Measurements from ENCODE around the gene CNTN3. TPM values are rescaled to one million over a fixed set of nuclear protein-coding genes. Genes with fewer than 3 reads are reported as not detected.

CNTN3 gene
- total and polyA plus RNA-seq, 10 donors: 0.30 to 6.7 (median 3.4) TPM

- H3K27ac ChIP-seq: no peak overlapping the region
- TF ChIP-seq POLR2A (IDR thresholded peaks at IDR 0.05) (no peak), POLR2AphosphoS5 (IDR thresholded peaks at IDR 0.05) (no peak), CTCF (IDR thresholded peaks at IDR 0.05 in 8 of 11, conservative IDR thresholded peaks at IDR 0.05 in 3 of 11) (no peak)
- H3K36me3 ChIP-seq: no peaks in the 10 kb centered on the region
- H3K4me1 ChIP-seq: no peaks in the 10 kb centered on the region
- WGBS, 5 donors: 74 to 88% (median 81%) methylated on average over 3 of the region's 3 CpGs
- no peak for DNase-seq
- intact Hi-C loops (cut with DNase I; ENCODE audit: low total_unique reads): no loop called here
- no peaks in the 10 kb centered on the region for H3K27me3 ChIP-seq (replicated peaks in 1 of 7)
- H3K9me3 ChIP-seq: peaks cover 0 to 4% (median under 1%) of the 10 kb centered on the region in 8 donors
- no peak overlapping the region for H3K4me3 ChIP-seq
Measured at GRCh38 chr3:74605437-74605836, 9.0 kb downstream of the CNTN3 start.

- H3K4me1 ChIP-seq: no peaks in the 10 kb centered on the region
- intact Hi-C loops (cut with DNase I; ENCODE audit: low total_unique reads): no loop called here
- no peak overlapping the region for H3K27ac ChIP-seq
- TF ChIP-seq CTCF (IDR thresholded peaks at IDR 0.05 in 8 of 11, conservative IDR thresholded peaks at IDR 0.05 in 3 of 11): no peak
- no peaks in the 10 kb centered on the region for H3K27me3 ChIP-seq (replicated peaks in 1 of 7)
- H3K9me3 ChIP-seq: peaks cover 0 to 12% (median 3%) of the 10 kb centered on the region in 8 donors
- H3K4me3 ChIP-seq: no peak overlapping the region
- H3K36me3 ChIP-seq: no peaks in the 10 kb centered on the region
- no peak for DNase-seq
- WGBS, 5 donors: 84 to 96% (median 89%) methylated on average over 2 of the region's 2 CpGs
Measured at GRCh38 chr3:74603292-74603691, 11.2 kb downstream of the CNTN3 start.

GRCh38 chr3:74602471-74602870 is 12.0 kb downstream of the CNTN3 start:
- Histone ChIP-seq H3K27me3 (replicated peaks in 1 of 7) (no peaks in the 10 kb centered on the region), H3K36me3 (no peaks in the 10 kb centered on the region), H3K4me3 (no peak overlapping the region), H3K27ac (no peak overlapping the region), H3K9me3 (peaks cover 0 to 15% (median 3%) of the 10 kb centered on the region in 8 donors), H3K4me1 (no peaks in the 10 kb centered on the region)
- TF ChIP-seq CTCF (IDR thresholded peaks at IDR 0.05 in 8 of 11, conservative IDR thresholded peaks at IDR 0.05 in 3 of 11): no peak
- TF ChIP-seq POLR2A (IDR thresholded peaks at IDR 0.05): no peak
- TF ChIP-seq POLR2AphosphoS5 (IDR thresholded peaks at IDR 0.05): no peak
- no peak for DNase-seq
- intact Hi-C loops (cut with DNase I; ENCODE audit: low total_unique reads): no loop called here
- WGBS, 5 donors: 83 to 89% (median 85%) methylated on average over 2 of the region's 2 CpGs

GRCh38 chr3:74601793-74602192 is 12.7 kb downstream of the CNTN3 start:
- Histone ChIP-seq H3K9me3 (peaks cover 0 to 17% (median 3%) of the 10 kb centered on the region in 8 donors), H3K36me3 (no peaks in the 10 kb centered on the region), H3K4me1 (no peaks in the 10 kb centered on the region), H3K27me3 (replicated peaks in 1 of 7) (no peaks in the 10 kb centered on the region), H3K27ac (no peak overlapping the region), H3K4me3 (no peak overlapping the region)
- 66 to 88% (median 75%) methylated on average over 2 of the region's 2 CpGs for WGBS, 5 donors
- no peak for DNase-seq
- intact Hi-C loops (cut with DNase I; ENCODE audit: low total_unique reads): no loop called here
- TF ChIP-seq CTCF (IDR thresholded peaks at IDR 0.05 in 8 of 11, conservative IDR thresholded peaks at IDR 0.05 in 3 of 11) (no peak), POLR2A (IDR thresholded peaks at IDR 0.05) (no peak), POLR2AphosphoS5 (IDR thresholded peaks at IDR 0.05) (no peak)

Data from spleen (tissue), 11 donors.